ENCODE results near the gene ARMH3.
A peak's percentile ranks its signal among the peaks of the same experiment; 100 is the strongest.

Gene ARMH3

DNA sequence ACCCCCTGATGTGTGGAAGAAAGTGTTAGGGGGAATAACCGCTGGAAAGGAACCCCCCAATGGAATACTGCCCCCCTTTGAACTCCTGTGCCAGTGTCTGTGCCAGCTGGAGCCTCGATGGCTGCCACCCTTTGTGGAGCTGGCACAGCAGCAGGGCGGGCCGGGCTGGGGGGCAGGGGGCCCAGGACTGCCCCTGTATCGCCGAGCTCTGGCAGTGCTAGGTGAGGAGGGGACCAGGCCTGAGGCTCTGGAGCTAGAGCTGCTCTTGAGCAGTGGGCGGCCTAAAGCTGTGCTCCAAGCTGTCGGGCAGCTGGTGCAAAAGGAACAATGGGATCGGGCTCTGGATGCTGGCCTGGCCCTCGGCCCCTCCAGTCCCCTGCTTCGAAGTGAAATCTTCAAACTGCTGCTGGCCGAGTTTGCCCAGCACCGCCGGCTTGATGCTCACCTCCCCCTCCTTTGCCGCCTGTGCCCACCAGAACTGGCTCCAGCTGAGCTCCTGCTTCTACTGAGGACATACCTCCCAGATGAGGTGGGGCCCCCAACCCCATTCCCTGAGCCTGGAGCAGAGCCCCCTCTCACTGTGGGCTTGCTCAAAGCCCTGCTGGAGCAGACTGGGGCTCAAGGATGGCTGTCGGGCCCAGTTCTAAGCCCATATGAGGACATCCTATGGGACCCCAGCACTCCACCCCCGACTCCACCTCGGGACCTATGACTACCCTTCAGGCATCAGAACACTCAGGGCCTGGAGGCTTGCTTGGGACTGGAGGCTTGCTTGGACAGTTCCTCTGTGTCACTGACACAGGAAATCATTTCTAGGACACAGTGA lies 11.3 kb upstream of the ARMH3 start:
- Histone ChIP-seq H3K27me3 (replicated peaks) (no peaks in the 10 kb centered on the region), H3K4me3 (ENCODE audit: low read depth, low read length) (no peak overlapping the region), H3K27ac (no peak overlapping the region), H3K36me3 (replicated peaks) (peaks cover 2% of the 10 kb centered on the region)
- in situ Hi-C loops (cut with HindIII; ENCODE audit: low pct_ligation_motif_present, low sequenced_read_pairs): no loop called here
- TF ChIP-seq, protein P1, sequence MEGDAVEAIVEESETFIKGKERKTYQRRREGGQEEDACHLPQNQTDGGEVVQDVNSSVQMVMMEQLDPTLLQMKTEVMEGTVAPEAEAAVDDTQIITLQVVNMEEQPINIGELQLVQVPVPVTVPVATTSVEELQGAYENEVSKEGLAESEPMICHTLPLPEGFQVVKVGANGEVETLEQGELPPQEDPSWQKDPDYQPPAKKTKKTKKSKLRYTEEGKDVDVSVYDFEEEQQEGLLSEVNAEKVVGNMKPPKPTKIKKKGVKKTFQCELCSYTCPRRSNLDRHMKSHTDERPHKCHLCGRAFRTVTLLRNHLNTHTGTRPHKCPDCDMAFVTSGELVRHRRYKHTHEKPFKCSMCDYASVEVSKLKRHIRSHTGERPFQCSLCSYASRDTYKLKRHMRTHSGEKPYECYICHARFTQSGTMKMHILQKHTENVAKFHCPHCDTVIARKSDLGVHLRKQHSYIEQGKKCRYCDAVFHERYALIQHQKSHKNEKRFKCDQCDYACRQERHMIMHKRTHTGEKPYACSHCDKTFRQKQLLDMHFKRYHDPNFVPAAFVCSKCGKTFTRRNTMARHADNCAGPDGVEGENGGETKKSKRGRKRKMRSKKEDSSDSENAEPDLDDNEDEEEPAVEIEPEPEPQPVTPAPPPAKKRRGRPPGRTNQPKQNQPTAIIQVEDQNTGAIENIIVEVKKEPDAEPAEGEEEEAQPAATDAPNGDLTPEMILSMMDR (IDR thresholded peaks at IDR 0.05; ENCODE audit: low read depth, low read length, missing control alignments): no peak
- DNase-seq: no peak

DNA sequence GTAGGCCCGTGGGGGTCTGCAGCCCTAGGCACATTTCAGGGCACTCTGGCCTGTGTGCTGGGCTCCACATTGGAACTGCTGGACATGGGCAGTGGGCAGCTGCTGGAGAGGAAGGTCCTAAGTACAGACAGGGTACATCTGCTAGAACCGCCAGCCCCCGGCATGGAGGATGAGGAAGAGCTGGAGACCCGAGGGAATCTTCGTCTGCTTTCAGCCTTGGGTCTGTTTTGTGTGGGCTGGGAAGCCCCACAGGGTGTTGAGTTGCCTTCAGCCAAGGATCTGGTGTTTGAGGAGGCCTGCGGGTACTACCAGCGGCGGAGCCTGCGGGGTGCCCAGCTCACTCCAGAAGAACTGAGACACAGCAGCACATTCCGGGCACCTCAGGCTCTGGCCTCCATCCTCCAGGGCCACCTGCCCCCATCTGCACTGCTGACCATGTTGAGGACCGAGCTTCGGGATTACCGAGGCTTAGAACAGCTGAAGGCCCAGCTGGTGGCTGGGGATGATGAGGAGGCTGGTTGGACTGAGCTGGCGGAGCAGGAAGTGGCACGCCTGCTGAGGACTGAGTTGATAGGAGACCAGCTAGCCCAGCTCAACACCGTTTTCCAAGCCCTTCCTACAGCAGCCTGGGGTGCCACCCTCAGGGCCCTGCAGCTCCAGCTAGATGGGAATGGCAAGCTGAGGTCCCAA lies 10.6 kb upstream of the ARMH3 start:
- H3K27me3 ChIP-seq (replicated peaks): no peaks in the 10 kb centered on the region
- peaks cover 2% of the 10 kb centered on the region for H3K36me3 ChIP-seq (replicated peaks)
- H3K4me3 ChIP-seq (ENCODE audit: low read depth, low read length): peak overlapping the region; percentile 71
- H3K27ac ChIP-seq: no peak overlapping the region
- in situ Hi-C loops (cut with HindIII; ENCODE audit: low pct_ligation_motif_present, low sequenced_read_pairs): no loop called here
- TF ChIP-seq, protein P1 (IDR thresholded peaks at IDR 0.05; ENCODE audit: low read depth, low read length, missing control alignments): no peak
- no peak for DNase-seq

DNA sequence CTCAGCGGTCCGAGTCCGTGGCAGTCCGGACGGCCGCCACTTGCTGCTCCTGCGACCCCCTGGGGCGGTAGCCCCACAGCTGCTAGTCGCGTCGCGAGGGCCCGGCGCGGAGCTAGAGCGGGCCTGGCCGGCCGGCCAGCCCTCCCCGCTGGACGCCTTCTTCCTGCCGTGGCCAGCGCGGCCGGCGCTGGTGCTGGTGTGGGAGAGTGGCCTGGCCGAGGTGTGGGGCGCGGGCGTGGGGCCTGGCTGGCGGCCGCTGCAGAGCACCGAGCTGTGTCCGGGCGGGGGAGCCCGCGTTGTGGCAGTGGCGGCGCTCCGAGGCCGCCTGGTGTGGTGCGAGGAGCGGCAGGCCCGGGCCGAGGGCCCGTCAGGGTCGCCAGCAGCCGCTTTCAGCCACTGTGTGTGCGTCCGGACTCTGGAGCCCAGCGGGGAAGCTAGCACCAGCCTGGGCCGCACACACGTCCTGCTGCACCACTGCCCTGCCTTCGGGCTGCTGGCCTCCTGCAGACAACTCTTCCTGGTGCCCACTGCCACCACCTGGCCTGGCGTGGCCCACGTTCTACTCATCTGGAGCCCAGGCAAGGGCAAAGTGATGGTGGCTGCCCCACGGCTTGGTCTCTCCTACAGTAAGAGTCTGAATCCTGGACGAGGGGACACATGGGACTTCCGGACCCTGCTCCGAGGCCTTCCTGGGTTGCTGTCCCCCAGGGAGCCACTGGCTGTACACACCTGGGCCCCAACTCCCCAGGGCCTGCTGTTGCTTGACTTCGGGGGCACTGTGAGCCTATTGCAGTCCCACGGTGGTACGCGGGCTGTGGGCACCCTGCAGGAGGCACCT lies 9.8 kb upstream of the ARMH3 start:
- peak overlapping the region; percentile 71 for H3K4me3 ChIP-seq (ENCODE audit: low read depth, low read length)
- no peaks in the 10 kb centered on the region for H3K27me3 ChIP-seq (replicated peaks)
- peak overlapping the region; percentile 42 for H3K27ac ChIP-seq
- DNase-seq: peak; percentile 5
- in situ Hi-C loops (cut with HindIII; ENCODE audit: low pct_ligation_motif_present, low sequenced_read_pairs): no loop called here
- H3K36me3 ChIP-seq (replicated peaks): peaks cover 2% of the 10 kb centered on the region
- TF ChIP-seq, protein P1 (IDR thresholded peaks at IDR 0.05; ENCODE audit: low read depth, low read length, missing control alignments): no peak

- Histone ChIP-seq H3K36me3 (replicated peaks) (peaks cover 2% of the 10 kb centered on the region), H3K27me3 (replicated peaks) (no peaks in the 10 kb centered on the region), H3K27ac (peak within 1 kb of the TSS; percentile 42), H3K4me3 (ENCODE audit: low read depth, low read length) (peak within 1 kb of the TSS; percentile 71)
- TF ChIP-seq, protein P1 (IDR thresholded peaks at IDR 0.05; ENCODE audit: low read depth, low read length, missing control alignments): no peak
- DNase-seq: peak; percentile 66
- in situ Hi-C loops (cut with HindIII; ENCODE audit: low pct_ligation_motif_present, low sequenced_read_pairs): no loop called here
These were observed 9.0 kb upstream of the ARMH3 start, which contains the start of gene HPS6 for GRCh38 chr10:102064868-102065560. TSS of gene HPS6 (plus strand) at chr10:102065349. CDS start at chr10:102065475, 126 bp downstream.

DNA sequence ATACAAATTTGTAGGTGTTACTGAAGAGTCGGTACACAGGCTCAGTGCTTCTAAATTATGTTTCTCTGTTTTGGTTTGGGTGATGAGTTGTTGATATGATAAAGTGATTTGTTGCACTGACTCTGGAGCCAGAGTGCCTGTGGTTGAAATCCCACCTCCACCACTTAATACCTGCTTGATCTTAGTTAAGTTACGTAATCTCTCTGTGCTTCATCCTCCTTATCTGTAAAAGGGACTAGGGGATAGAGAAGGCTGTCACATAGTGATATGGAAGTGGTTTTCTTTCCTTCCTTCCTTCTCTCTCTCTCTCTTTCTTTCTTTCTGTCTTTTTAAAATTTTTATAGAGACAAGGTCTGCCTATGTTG lies 8.5 kb upstream of the ARMH3 start:
- H3K36me3 ChIP-seq (replicated peaks): peaks cover 2% of the 10 kb centered on the region
- H3K27me3 ChIP-seq (replicated peaks): no peaks in the 10 kb centered on the region
- no peak overlapping the region for H3K4me3 ChIP-seq (ENCODE audit: low read depth, low read length)
- TF ChIP-seq, protein P1 (IDR thresholded peaks at IDR 0.05; ENCODE audit: low read depth, low read length, missing control alignments): no peak
- DNase-seq: no peak
- in situ Hi-C loops (cut with HindIII; ENCODE audit: low pct_ligation_motif_present, low sequenced_read_pairs): no loop called here
- no peak overlapping the region for H3K27ac ChIP-seq
